ENCODE measurements around the gene GSK3B. TPM values are rescaled to one million over a fixed set of nuclear protein-coding genes. Genes with fewer than 3 reads are reported as not detected.

GSK3B gene
- total RNA-seq, 1 experiment from 2014 or later, result 56.5 TPM

- Histone ChIP-seq H3K79me1 (ENCODE audit: insufficient read depth, low read depth, low read length, poor library complexity, severe bottlenecking) (peaks cover 5% of the 10 kb centered on the region), H4K5ac (ENCODE audit: insufficient read length, low read depth, low read length) (no peak overlapping the region), H4K91ac (ENCODE audit: insufficient read length, low read depth, low read length) (no peak overlapping the region), H2BK15ac (ENCODE audit: low read depth, low read length) (no peak overlapping the region), H3K18ac (ENCODE audit: insufficient read length, low read depth, low read length) (no peak overlapping the region), H3K9ac (ENCODE audit: extremely low read depth, insufficient read length, low read length) (no peak overlapping the region), H2BK5ac (ENCODE audit: insufficient read length, low read length) (no peak overlapping the region), H4K20me1 (ENCODE audit: control insufficient read depth, insufficient read depth, insufficient read length) (no peaks in the 10 kb centered on the region), H3K14ac (ENCODE audit: insufficient read depth, low read length) (no peak overlapping the region), H3K56ac (ENCODE audit: insufficient read length, low read depth, low read length) (no peak overlapping the region), H3K79me2 (ENCODE audit: insufficient read depth, low read length) (peaks cover under 1% of the 10 kb centered on the region; the same call in 1 of the 2 replicates), H2AK5ac (ENCODE audit: insufficient read length, low read length) (no peak overlapping the region), H3K23me2 (ENCODE audit: insufficient read length, low read depth, low read length, poor library complexity, severe bottlenecking) (no peaks in the 10 kb centered on the region), H3T11ph (ENCODE audit: low read length) (no peak overlapping the region), H3K4me2 (ENCODE audit: insufficient read depth, insufficient read length, low read length) (no peak overlapping the region), H3K9me3 (ENCODE audit: control insufficient read depth, low read depth, low read length) (no peaks in the 10 kb centered on the region), H2BK12ac (ENCODE audit: insufficient read length, low read depth, low read length) (no peak overlapping the region), H3K23ac (ENCODE audit: insufficient read length, low read depth, low read length) (no peak overlapping the region), H3K4ac (ENCODE audit: low read depth, low read length) (no peak overlapping the region), H2BK120ac (ENCODE audit: low read depth, low read length, poor library complexity, severe bottlenecking) (no peak overlapping the region), H4K8ac (replicated peaks; ENCODE audit: insufficient read length, low read depth, low read length) (no peak overlapping the region), H3K27ac (ENCODE audit: insufficient read length, low read depth, low read length) (no peak overlapping the region), H2BK20ac (ENCODE audit: low read depth, low read length, poor library complexity, severe bottlenecking) (no peak overlapping the region), H2AFZ (ENCODE audit: low read length) (no peak overlapping the region), H3K4me1 (ENCODE audit: insufficient read depth, low read length) (no peaks in the 10 kb centered on the region), H3K27me3 (ENCODE audit: insufficient read depth, low read length) (no peaks in the 10 kb centered on the region)
- no peak for DNase-seq
- Mint-ChIP-seq H3K9me3 (no peaks in the 10 kb centered on the region), H3K27me3 (ENCODE audit: low read depth) (no peaks in the 10 kb centered on the region), H3K4me1 (no peaks in the 10 kb centered on the region), H3K36me3 (ENCODE audit: insufficient read depth in 1 of 3, low read depth in 3 of 3) (no peaks in the 10 kb centered on the region), H3K27ac (no peak overlapping the region), H3K4me3 (no peak overlapping the region)
- TF ChIP-seq CTCF (conservative IDR thresholded peaks at IDR 0.05), result no peak
- WGBS (ENCODE audit: extremely low coverage, insufficient read length, low lambda C conversion rate), result no CpG with 5 or more reads among the region's 2 CpGs
Observed at GRCh38 chr3:119927190-119927589, 167.1 kb downstream of the GSK3B start.
